Muscle of leg (tissue), 11 donors: ENCODE results near the gene EFNA5. TPM values are rescaled to one million over a fixed set of nuclear protein-coding genes. Genes with fewer than 3 reads are reported as not detected.

Experiments
- DNase-seq: peaks from one replicate; pipeline ENCODE4 v3.0.0; 2013
- H3K27ac ChIP-seq: one replicate; pipeline ENCODE4 v1.5.1; 2013; ENCODE audit warnings: mild to moderate bottlenecking, low read length, control low read depth
- H3K27me3 ChIP-seq: one replicate; pipeline ENCODE4 v1.6.1; 2013; ENCODE audit warnings: low read length; ENCODE audit not compliant: control insufficient read depth, insufficient read depth
- H3K36me3 ChIP-seq: one replicate; pipeline ENCODE4 v1.6.1; 2013; ENCODE audit warnings: low read length; ENCODE audit not compliant: control insufficient read depth, insufficient read depth
- H3K4me1 ChIP-seq: one replicate; pipeline ENCODE4 v1.6.1; 2013; ENCODE audit warnings: low read length; ENCODE audit not compliant: control insufficient read depth, insufficient read depth
- H3K4me3 ChIP-seq: one replicate; pipeline ENCODE4 v1.5.1; 2013; ENCODE audit warnings: low read length, control low read depth
- H3K9me3 ChIP-seq: replicated peaks from 2 replicates; pipeline ENCODE4 v1.6.1; 2013; ENCODE audit warnings: low read depth, low read length; ENCODE audit not compliant: control insufficient read depth
- WGBS: methylation state at CpG from one replicate; pipeline ENCODE4 v1.1.5; 2013; ENCODE audit warnings: missing lambda C conversion rate; ENCODE audit not compliant: insufficient coverage; 5-methylcytosine and 5-hydroxymethylcytosine counted together
- polyA plus RNA-seq, 8 donors: library from polyadenylated mRNA; unstranded; fragments of 120-200 nt; gene quantifications; one replicate each; pipeline versions ENCODE4 v1.2.1 to v1.2.3, GENCODE V29; 2013; ENCODE audit warnings: inconsistent platforms in 1 of 8, low replicate concordance in 1 of 8; ENCODE audit not compliant: insufficient read length in 8 of 8, insufficient read depth in 1 of 8
- total RNA-seq: library from RNA; stranded (reverse); fragments of 120-200 nt; gene quantifications from one replicate; pipeline ENCODE4 v1.2.4, GENCODE V29; 2013

The EFNA5 gene
- total and polyA plus RNA-seq, 9 donors = 2.2 to 11.4 (median 4.0) TPM

GRCh38 chr5:107413754-107414153 lies 257.0 kb downstream of the EFNA5 start:
- Histone ChIP-seq H3K4me3 (no peak overlapping the region), H3K36me3 (no peaks in the 10 kb centered on the region), H3K9me3 (no peaks in the 10 kb centered on the region), H3K4me1 (no peaks in the 10 kb centered on the region), H3K27me3 (no peaks in the 10 kb centered on the region), H3K27ac (no peak overlapping the region)
- no CpG with 5 or more reads among the region's 1 CpG for WGBS
- no peak for DNase-seq

- no peak for DNase-seq
- Histone ChIP-seq H3K27me3 (no peaks in the 10 kb centered on the region), H3K27ac (no peak overlapping the region), H3K4me3 (no peak overlapping the region), H3K9me3 (no peaks in the 10 kb centered on the region), H3K4me1 (no peaks in the 10 kb centered on the region), H3K36me3 (no peaks in the 10 kb centered on the region)
- no CpG with 5 or more reads among the region's 2 CpGs for WGBS
Measured at GRCh38 chr5:107408564-107408963, 262.2 kb downstream of the EFNA5 start.

- Histone ChIP-seq H3K27ac (no peak overlapping the region), H3K4me1 (no peaks in the 10 kb centered on the region), H3K27me3 (no peaks in the 10 kb centered on the region), H3K4me3 (no peak overlapping the region), H3K36me3 (no peaks in the 10 kb centered on the region), H3K9me3 (no peaks in the 10 kb centered on the region)
- WGBS = 100% methylated on average over 1 of the region's 3 CpGs
- no peak for DNase-seq
Measured at GRCh38 chr5:107407713-107408298, 262.9 kb downstream of the EFNA5 start.

- WGBS = 65% methylated on average over 2 of the region's 10 CpGs
Measured at GRCh38 chr5:107404595-107405374, 266.0 kb downstream of the EFNA5 start.

GRCh38 chr5:107403228-107403953 lies 267.3 kb downstream of the EFNA5 start:
- Histone ChIP-seq H3K27ac (peak overlapping the region; percentile 50), H3K9me3 (no peaks in the 10 kb centered on the region), H3K27me3 (no peaks in the 10 kb centered on the region), H3K36me3 (no peaks in the 10 kb centered on the region), H3K4me3 (no peak overlapping the region), H3K4me1 (peaks cover 4% of the 10 kb centered on the region)
- DNase-seq = no peak
- WGBS = no CpG with 5 or more reads among the region's 3 CpGs

More at GRCh38 chr5:107404595-107405374, 266.0 kb downstream of the EFNA5 start:
- Histone ChIP-seq H3K4me1 (peaks cover 4% of the 10 kb centered on the region), H3K36me3 (no peaks in the 10 kb centered on the region), H3K4me3 (no peak overlapping the region), H3K9me3 (no peaks in the 10 kb centered on the region), H3K27ac (no peak overlapping the region), H3K27me3 (no peaks in the 10 kb centered on the region)
- DNase-seq = no peak

GRCh38 chr5:107402434-107403227 lies 268.1 kb downstream of the EFNA5 start:
- Histone ChIP-seq H3K27ac (peak overlapping the region; percentile 50), H3K4me1 (peaks cover 4% of the 10 kb centered on the region), H3K9me3 (no peaks in the 10 kb centered on the region), H3K36me3 (no peaks in the 10 kb centered on the region), H3K4me3 (no peak overlapping the region), H3K27me3 (no peaks in the 10 kb centered on the region)
- 13% methylated on average over 3 of the region's 12 CpGs for WGBS
- peak; percentile 72 for DNase-seq

- Histone ChIP-seq H3K36me3 (no peaks in the 10 kb centered on the region), H3K27me3 (no peaks in the 10 kb centered on the region), H3K27ac (no peak overlapping the region), H3K4me1 (peaks cover 4% of the 10 kb centered on the region), H3K9me3 (no peaks in the 10 kb centered on the region), H3K4me3 (no peak overlapping the region)
- WGBS = no CpG with 5 or more reads among the region's 5 CpGs
- DNase-seq = no peak
Measured at GRCh38 chr5:107401470-107402122, 269.1 kb downstream of the EFNA5 start.

GRCh38 chr5:107400328-107400727 lies 270.4 kb downstream of the EFNA5 start:
- no peaks in the 10 kb centered on the region for H3K9me3 ChIP-seq
- H3K4me3 ChIP-seq = no peak overlapping the region
- DNase-seq = no peak
- WGBS = no CpG with 5 or more reads among the region's 2 CpGs
- H3K27me3 ChIP-seq = no peaks in the 10 kb centered on the region
- no peaks in the 10 kb centered on the region for H3K36me3 ChIP-seq
- H3K4me1 ChIP-seq = peaks cover 4% of the 10 kb centered on the region
- no peak overlapping the region for H3K27ac ChIP-seq

- no peak for DNase-seq
- Histone ChIP-seq H3K4me1 (peaks cover 4% of the 10 kb centered on the region), H3K27ac (no peak overlapping the region), H3K27me3 (no peaks in the 10 kb centered on the region), H3K9me3 (no peaks in the 10 kb centered on the region), H3K36me3 (no peaks in the 10 kb centered on the region), H3K4me3 (no peak overlapping the region)
- 100% methylated on average over 1 of the region's 3 CpGs for WGBS
Measured at GRCh38 chr5:107398703-107399102, 272.0 kb downstream of the EFNA5 start.
